EL (cell line): ENCODE results near the gene PEX11G.

Source experiments
- DNase-seq: peaks from one replicate; pipeline ENCODE4 v3.0.0-alpha.2; 2016

The PEX11G gene

DNA sequence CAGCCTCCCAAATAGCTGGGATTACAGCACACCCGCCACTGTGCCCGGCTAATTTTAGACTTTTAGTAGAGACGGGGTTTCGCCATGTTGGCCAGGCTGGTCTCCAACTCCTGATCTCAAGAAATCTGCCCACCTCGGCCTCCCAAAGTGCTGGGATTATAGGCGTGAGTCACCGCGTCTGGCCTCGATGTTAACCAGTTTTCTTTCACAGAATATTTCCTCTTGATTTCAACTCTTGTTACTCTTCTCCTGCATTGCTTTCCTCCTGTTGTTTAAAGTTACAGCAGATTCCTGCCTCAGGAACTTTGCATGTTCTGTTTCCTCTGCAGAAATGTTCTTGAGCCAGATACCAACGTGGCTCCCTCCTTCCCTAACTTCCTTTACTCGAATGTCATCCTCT is 3.7 kb upstream of the PEX11G start:
- DNase-seq, result no peak

DNA sequence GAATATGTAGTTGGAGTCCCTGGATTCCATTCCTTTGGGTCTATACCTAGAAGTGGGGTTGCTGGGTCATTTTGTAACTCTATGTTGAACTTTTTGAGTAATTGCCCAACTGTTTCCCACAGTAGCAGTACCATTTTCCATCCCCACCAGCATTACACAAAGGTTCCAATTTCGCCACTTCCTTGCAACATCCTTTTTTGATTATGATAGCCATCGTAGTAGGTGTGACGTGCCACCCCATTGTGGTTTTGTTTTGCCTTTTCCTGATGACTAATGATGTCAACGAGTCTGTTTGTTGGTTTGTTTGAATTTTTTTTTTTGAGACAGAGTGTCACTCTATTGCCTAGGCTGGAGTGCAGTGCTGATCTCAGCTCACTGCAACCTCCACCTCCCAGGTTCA is 3.3 kb upstream of the PEX11G start:
- DNase-seq, result no peak

DNA sequence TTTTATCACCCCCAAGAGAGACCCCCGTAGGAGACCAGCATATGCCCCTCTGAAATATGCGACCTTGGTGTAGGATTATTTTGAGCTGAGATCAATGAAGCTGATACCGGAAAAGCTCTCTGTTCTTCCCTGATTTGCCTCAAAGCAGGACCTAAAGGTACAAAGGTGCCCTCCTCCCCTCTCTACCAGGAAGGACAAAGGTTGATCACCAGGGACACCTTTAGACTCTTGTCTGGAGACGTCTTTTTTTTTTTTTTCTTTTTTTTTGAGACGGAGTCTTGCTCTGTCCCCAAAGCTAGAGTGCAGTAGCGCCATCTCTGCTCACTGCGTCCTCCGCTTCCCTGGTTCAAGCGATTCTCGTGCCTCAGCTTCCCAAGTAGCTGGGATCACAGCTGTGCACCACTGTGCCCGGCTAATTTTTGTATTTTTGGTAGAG is 792 bp upstream of the PEX11G start:
- DNase-seq, result no peak

DNA sequence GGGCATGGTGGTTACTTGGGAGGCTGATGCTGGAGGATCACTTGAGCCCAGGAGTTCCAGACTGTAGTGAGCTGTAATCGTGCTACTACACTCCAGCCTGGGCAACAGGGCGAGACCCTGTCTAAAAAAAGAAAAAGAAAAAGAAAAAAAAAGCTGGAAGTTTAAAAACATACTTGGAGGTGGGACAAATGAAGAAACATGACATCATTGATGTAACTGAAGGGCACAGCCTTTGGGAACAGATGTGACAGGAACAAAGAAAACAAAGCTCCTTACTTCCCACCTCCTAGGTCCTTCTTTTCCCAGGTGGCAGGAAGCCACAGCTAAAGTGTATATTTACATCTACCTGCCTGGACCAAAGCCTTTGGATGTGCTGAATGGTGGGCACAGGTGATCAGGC is 1.9 kb downstream of the PEX11G start:
- no peak for DNase-seq

DNA sequence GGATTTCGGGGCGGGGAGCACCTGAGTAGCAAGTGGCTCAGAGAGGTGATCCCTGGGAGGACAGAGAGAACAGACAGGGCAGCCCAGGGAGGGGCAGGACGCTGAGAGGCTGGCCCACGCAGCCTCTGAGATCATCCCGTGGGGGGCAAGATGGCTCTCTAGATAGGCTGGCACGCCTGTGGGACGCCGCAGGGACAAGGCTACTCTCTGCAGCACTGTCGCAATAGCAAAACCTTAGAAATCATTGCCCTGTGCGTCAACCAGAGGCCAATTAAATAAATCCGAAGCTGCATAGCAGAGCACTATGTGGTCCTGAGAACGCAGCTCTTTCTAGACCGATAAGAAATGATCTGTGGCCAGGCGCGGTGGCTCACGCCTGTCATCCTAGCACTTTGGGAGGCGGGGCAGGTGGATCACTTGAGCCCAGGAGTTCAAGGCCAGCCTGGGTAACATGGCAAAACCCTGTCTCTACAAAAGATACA is 5.1 kb downstream of the PEX11G start:
- DNase-seq, result no peak

DNA sequence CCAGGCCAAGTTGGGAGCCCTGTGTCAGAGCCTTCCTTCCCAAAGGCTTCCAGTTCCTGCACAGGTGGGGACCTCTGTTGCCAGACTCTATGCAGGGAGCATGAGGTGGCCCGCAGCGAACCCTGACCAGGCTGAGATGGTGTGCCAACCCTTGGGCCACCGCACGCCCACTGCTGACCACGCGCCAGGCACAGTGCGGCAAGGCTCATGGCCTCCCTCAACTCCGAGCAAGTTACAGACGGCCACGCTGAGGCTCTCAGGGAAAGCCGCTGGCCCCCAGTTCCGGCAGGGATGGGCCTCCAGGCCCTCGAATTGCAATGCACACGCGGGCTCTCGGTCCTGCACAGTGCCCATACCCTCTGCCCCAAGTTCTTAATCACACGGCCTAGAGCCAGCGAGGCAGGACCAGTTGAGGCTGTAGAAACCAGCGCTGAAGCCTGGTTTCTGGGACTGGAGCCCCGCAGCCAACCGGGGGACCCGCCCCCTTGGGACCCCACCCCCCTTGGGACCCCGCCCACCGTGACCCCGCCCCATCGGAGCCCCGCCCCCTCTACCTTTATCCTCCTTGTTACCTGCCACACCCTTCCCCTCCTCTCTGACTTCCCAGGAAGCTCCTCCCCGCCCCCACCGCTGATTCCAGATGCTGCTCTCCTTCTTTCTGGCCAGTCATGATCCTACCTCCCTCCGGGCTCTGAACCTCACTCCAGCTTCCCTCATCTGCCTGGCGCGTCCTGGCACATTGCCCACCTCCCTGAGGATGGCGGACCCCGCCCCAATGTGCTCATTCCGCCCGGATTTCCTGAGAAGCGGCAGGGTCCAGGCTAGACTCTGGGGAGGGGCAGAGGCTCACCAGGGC is 6.0 kb downstream of the PEX11G start:
- DNase-seq, result no peak

DNA sequence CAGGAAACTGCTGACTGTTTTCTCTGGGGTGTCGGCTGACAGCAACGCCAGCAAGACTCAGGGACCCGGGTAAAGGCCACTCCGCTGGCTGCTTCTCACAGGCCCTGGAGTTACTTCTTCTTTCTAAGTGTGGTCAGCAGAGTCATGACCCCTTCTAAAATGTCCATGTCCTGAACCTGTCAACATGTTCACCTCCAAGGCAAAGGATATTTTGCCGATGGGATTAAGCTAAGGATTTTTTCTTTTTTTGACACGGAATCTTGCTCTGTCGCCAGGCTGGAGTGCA is 7.9 kb downstream of the PEX11G start:
- DNase-seq, result no peak

DNA sequence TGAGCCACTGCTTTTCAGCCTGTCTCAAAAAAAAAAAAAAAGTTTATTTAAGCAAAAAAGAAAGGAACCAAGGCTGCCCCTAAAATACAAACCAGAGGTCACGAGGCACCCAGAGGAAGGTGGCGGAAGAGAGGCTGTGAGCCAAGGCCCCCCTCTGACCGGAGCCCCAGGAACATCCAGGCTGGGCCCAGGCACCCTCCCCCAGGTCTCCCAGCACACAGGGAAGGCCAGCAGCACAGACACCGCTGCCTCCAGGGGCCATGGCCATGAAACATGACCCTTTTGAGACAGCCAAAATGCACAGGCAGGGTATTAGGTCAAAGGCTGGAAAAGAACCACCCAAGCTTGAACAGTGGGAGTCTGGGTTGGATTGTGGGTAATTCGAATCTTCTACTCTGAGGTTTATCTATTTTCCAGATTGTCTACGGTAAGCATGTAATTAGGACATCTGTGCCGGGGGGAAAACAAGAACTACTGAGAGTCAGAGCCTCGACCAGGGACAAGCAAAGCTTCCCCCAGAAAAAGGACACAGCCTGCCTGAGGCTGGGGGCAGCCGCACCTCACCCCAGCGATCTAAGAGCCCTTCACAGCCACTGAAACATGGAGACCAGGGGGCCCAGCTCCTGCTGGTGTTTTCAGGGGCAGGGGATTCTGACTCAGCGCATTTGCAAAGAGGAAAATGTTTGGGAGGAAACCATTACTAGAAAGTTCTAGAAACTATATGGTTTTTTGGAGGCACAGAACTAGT is 8.4 kb downstream of the PEX11G start:
- no peak for DNase-seq

DNA sequence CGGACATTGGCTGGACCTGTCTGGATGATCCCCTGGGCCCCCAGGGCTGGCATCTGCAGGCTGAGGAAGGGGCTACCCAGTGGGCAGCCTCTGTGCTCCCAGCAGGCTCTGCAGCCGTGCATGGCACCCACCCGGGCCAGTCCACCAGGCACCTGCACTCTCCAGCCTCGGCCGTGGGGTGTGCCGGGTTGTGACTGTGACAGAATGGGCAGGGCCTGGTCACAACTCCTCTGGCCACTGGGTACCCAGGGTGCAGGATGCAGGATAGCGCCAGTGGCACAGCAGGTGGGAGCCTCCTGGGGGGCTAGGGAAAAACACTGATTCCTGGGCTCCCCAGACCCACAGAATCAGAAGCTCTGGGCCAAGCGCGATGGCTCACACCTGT is 10.0 kb downstream of the PEX11G start:
- no peak for DNase-seq

DNA sequence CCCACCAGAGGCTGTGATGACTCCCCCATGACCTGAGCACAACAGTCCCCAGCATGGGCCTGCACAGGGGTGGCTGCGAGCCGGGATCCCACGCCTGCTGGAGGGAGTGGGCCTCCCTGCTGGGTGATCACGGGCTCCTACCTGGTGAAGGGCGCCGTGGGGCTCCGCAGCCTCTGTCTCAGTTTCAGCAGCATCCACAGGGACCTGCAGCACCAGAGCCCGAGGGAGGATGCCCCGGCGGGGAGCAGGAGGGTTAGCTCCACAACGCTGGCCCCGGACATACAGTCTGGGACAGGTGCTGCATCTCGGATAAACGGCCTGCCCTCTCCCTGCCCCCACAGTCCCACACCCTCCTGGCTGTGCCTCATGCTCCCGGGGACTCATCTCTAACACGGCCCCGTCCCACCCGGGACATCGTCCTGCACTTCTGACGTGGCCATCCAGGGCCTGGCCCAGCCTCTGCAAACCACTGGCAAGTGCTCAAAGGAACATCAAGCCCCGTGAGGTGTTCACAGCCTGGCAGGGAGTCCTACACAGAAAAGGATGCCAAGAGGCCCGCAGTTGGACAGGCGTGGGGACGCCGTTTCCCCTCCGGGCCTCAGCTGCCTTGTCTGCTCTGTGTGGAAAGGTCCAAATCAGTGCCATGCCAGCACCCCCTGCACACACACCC is 10.5 kb downstream of the PEX11G start:
- DNase-seq, result no peak

DNA sequence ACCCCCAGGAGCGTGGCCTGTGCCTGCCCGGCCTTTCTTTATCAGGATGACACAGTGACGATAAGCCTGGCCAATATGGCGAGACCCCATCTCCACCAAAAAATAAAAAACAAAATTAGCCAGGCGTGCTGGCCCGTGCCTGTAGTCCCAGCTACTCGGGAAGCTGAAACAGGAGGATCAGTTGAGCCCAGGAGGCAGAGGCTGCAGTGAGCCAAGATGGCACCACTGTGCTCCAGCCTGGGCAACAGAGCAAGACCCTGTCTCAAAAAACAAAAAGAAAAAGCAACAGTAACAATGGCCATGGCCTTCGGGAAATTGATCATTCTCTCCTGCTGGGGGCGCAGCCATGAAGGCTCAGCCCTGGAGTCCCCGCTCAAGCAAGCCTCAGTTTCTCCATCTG is 11.1 kb downstream of the PEX11G start:
- no peak for DNase-seq

DNA sequence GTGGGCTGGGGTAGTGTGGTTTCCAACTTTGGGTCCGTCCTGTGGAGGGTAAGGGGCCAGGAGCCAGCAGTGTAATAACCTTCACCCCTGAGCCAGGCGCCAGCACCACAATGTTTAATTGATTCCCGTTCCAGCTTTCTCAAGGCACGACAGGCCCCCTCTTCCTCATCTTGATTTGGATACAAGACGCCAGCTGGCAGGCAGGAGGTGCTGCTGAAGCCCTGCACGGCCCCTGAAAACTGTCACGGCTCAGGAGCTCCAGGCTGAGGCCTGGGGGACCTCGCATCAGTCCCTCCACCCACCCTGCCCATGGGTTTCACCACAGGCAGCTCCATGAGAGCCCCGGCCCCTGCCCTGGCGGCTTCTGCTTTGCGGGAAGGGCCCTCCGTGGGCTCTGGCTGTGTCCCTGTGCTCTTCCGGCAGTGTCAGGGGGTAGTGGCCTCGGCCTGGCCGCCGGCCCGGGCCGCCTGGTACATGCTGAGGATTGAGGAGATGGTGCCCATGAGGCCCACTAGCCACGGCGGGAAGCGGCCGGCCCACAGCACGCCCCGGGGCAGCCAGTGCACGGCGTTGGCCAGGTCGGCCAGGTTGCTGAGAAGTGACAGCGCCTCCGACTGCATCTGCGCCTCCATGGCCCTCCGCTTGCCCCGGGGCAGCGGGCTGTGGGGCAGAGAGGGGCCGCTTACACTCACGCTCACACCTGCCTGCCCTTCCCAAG is 11.9 kb downstream of the PEX11G start:
- DNase-seq, result no peak

DNA sequence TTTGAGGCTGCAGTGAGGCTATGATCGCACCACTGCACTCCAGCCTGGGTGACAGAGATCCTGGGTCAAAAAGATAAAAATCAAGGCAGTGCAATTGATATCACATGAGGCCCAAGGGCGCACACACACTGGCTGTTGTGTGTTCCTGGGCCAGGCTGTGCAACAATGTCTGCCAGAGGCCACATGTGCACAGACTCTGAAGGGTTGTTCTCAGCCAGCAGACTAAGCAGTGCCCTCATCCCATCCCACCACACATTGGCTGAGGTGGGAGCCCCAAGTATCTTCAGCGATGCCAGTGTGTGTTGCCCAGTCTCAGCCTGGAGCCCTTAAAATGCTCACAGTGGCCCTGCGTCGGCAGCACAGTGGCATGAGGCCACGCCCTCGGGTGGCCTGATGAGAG is 12.6 kb downstream of the PEX11G start:
- no peak for DNase-seq

DNA sequence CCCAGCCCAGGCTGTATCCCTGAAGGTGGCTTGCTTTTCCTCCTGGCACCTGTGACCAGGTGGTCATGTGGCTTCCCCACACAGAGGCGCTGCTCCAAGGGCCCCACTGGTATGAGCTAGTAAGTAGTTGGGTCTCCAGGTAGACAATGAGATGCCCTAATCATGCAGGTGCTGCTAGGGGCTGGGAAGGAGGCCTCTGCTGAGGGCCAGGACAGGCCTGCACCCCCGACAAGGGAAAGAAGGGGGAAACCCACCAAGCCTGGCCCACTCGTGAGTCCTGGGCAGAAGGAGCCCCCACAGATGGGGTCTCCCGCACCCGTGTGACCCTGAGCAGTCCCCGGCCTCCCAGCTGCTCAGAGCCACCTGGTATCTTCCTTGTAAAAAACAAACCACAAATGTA is 13.2 kb downstream of the PEX11G start:
- no peak for DNase-seq

DNA sequence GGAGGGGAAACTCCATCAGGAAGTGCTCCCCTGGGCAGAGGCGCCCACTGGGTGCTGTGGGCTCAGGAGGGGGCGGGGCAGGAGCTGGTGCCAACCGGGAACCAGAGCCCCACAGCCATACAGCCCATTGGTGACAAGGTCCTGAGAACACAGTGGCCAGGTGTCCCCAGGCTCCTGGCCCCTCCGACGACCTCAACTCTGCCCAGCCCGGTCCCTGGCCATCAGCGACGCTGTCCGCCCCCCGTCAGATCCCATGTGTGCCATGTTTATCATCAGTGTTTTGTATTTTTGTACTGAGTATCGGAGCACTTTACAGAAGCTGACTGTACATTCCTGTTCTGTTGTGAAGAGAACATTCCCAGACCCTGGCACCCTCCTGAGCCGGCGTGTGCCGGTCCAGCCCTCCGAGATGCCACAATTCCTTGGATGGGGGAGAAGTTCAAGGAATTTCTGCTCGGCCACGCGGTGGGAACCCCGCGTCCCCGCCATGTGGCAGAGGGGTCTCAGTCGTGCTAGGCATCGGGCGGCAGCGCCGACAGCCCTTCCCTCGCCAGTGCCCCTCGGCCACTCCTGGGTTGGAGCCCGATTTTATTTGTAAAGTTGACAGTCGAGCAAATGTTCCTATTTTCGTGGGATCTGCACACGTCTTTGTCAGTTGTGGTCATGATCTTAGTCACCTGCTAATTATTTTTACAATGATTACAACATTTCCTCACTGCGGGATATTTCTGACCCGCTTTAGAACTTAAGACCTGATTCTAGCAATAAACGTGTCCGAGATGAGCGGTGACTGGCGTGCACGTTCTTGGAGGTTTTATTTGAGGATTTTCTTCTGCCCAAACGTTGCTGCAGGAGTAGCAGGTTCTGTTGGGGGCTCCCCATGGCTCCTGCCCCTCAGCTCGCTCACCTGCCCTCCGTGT is 16.9 kb downstream of the PEX11G start:
- no peak for DNase-seq

DNA sequence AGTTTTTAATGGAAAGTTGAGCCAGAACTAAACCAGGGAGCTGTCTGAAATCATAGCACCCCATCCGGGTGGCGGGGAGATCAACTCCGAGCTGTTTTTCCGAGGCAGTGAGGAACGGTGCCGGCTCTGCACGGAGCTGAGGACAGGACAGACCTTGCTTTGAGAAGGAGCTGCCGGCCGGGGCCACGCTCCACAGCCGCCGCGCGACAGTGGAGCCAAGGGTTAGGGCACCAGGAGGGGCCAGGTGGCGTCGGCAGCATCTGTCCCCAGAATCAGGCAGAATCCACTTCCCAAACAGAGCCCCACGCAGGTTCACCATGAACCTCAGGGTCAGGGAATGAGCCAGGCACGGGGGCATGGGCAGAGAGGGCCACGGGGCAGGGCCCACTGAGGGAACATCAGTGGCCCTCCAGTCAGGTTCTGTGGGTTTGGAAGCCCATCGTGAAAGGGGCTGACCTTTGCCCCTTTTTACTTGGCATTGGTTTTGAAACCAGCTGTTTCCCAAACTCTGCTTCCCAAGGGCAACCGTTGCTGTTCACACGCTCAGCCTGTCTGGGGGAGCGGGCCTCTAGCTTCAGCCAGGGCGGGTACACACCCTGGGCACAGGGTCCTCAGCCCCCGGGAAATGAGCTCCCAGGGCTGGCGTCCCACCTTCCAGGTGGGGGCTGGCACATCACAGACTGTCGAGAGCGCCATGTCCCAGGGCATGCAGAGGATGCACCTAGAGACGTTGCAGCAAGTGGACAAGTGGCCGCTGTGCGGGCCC is 18.1 kb downstream of the PEX11G start:
- no peak for DNase-seq

DNA sequence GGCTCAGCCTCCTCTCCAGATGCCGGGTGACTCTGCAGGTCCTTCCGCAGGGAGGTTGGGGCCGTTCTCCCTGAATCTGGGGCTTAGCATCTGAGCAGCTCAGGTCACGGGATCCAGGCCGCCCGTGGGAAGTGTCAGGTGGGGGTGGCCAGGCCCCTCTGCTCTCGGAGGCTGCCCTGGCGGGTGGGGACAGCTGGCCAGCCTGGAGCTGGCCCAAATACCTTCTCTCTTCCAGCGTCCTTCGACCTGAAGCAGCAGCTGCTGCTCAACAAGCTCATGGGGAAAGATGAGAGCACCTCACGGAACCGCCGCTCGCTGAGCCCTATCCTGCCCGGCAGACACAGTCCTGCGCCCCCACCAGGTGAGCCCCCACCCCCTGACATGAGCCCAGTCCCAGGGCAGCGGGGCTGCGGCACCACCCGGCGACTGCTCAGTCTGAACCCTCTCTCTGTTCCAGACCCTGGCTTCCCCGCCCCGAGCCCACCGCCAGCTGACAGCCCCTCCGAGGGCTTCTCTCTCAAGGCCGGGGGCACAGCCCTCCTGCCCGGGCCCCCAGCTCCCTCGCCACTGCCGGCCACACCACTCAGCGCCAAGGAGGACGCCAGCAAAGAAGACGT is 19.1 kb downstream of the PEX11G start:
- DNase-seq, result no peak

DNA sequence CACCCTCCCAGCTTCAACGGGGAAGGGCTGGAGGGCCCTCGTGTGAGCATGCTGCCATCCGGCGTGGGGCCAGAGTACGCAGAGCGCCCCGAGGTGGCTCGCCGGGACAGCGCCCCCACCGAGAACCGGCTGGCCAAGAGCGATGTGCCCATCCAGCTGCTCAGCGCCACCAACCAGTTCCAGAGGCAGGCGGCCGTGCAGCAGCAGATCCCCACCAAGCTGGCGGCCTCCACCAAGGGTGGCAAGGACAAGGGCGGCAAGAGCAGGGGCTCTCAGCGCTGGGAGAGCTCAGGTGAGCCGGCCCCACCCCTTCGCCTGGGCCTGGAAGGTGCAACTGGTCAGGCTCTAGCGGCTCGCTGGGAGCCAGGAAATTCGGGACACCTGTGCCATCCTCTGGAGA is 20.0 kb downstream of the PEX11G start:
- DNase-seq, result no peak

DNA sequence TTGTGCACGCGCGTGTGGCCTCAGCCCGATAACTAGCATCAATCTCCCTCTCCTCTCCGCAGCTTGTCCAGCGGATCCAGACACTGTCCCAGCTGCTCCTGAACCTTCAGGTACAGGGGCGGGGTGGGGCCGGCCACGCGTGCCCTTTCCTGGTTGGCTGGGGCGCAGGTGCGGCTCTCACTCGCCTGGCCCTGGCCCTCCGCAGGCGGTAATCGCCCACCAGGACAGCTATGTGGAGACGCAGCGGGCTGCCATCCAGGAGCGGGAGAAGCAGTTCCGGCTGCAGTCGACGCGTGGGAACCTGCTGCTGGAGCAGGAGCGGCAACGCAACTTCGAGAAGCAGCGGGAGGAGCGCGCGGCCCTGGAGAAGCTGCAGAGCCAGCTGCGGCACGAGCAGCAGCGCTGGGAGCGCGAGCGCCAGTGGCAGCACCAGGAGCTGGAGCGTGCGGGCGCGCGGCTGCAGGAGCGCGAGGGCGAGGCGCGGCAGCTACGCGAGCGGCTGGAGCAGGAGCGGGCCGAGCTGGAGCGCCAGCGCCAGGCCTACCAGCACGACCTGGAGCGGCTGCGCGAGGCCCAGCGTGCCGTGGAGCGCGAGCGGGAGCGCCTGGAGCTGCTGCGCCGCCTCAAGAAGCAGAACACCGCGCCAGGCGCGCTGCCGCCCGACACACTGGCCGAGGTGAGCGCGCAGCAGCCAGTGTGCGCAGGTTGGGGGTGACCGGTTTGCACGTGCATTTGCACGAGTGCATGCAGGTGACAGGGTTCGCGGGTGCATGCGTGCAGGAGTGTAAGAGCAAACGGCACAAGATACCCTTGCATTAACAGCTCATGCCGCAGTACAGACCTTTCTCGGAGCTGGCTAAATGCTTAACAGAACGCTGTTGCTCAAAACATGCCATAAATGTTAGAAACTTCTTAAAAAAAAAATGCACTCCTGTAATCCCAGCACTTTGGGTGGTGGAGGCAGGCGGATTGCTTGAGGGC is 21.5 kb downstream of the PEX11G start:
- DNase-seq, result no peak

DNA sequence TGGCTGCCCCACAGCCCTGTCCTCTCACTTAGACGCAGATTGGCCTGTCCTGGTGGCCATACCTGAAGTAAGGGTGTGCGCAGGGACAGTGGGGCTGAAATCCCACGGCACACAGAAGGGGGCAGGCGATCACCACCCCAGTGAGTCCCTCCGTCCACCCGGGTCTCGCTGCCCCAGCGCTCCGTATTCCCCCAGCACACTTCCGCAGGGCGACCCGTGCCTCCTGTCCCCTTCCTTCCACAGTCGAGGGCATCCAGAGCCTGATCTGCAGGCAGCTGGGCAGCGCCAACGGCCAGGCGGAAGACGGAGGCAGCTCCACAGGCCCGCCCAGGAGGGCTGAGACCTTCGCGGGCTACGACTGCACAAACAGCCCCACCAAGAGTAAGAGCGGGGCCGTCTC is 25.3 kb downstream of the PEX11G start:
- DNase-seq, result no peak
